A673 (cell line): Measurements from ENCODE around the gene KIAA1328. TPM values are rescaled to one million over a fixed set of nuclear protein-coding genes. Genes with fewer than 3 reads are reported as not detected.
A peak's percentile ranks its signal among the peaks of the same experiment; 100 is the strongest.

Experiments used
- BruUV-seq: library from RNA; stranded (reverse); fragments of 400-500 nt; replicated peaks from 2 replicates; lab custom pipeline; 2021; lab: Mats Ljungman, UMichigan
- CTCF ChIA-PET: fragments of 300-600 bp; sonication (Branson Sonifier 250); formaldehyde crosslinking; loops from one replicate; lab custom pipeline; 2022; ENCODE audit warnings: antibody characterized with exemption; lab: Charles Lee
- POLR2A ChIA-PET: fragments of 300-600 bp; sonication (Branson Sonifier 250); formaldehyde crosslinking; loops from one replicate; lab custom pipeline; 2022; ENCODE audit warnings: antibody characterized with exemption; ENCODE audit not compliant: low non-redundant PET; lab: Charles Lee
- DNase-seq: peaks from one replicate; pipeline ENCODE4 v3.0.0-alpha.2; 2015; ENCODE audit warnings: low spot score
- H3K27ac ChIP-seq: fragments of 200-600 bp; sonication (generic); 2 replicates; pipeline ENCODE4 v1.5.1; 2016; ENCODE audit warnings: mixed run types, low read depth, mild to moderate bottlenecking, mixed read lengths, antibody characterized with exemption, low read length; ENCODE audit not compliant: poor library complexity, severe bottlenecking
- H3K27me3 ChIP-seq: fragments of 200-600 bp; sonication (generic); replicated peaks from 2 replicates; pipeline ENCODE4 v1.6.1; 2017; ENCODE audit warnings: mixed run types, low read depth, mild to moderate bottlenecking, mixed read lengths, antibody characterized with exemption, low read length; ENCODE audit not compliant: insufficient read depth, poor library complexity
- H3K36me3 ChIP-seq: fragments of 200-600 bp; sonication (generic); 2 replicates; pipeline ENCODE4 v1.6.1; 2016; ENCODE audit warnings: mixed run types, mild to moderate bottlenecking, mixed read lengths, antibody characterized with exemption, low read length; ENCODE audit not compliant: insufficient read depth, poor library complexity, severe bottlenecking
- H3K4me1 ChIP-seq: fragments of 200-600 bp; sonication (generic); 2 replicates; pipeline ENCODE4 v1.6.1; 2017; ENCODE audit warnings: mixed run types, mild to moderate bottlenecking, mixed read lengths, antibody characterized with exemption, low read length; ENCODE audit not compliant: insufficient read depth, poor library complexity, severe bottlenecking
- H3K4me3 ChIP-seq: fragments of 200-600 bp; sonication (generic); 2 replicates; pipeline ENCODE4 v1.5.1; 2016; ENCODE audit warnings: low read depth, mixed run types, mild to moderate bottlenecking, mixed read lengths, low read length; ENCODE audit not compliant: poor library complexity, severe bottlenecking
- H3K9me3 ChIP-seq: fragments of 200-600 bp; sonication (generic); 2 replicates; pipeline ENCODE4 v1.6.1; 2016; ENCODE audit warnings: mixed run types, low read depth, mild to moderate bottlenecking, mixed read lengths, antibody characterized with exemption, low read length; ENCODE audit not compliant: poor library complexity, severe bottlenecking
- EZH2 ChIP-seq: fragments of 200-600 bp; sonication (generic); IDR thresholded peaks from 2 replicates; pipeline ENCODE4 v1.6.1; 2017; ENCODE audit warnings: borderline replicate concordance, low read depth, mild to moderate bottlenecking, mixed read lengths, antibody characterized with exemption, low read length; ENCODE audit not compliant: poor library complexity, severe bottlenecking
- intact Hi-C: fragments of 100-400 bp; cut with micrococcal nuclease; formaldehyde crosslinking; loops from one replicate; pipeline ENCODE4 v1.10.0; 2022; ENCODE audit not compliant: unreplicated experiment
- total RNA-seq: library from RNA; stranded (reverse); gene quantifications from 2 replicates; pipeline ENCODE4 v1.2.3, GENCODE V29; 2021
- TF ChIP-seq, protein P1 (sequence below): fragments of 300-800, 200-600 bp; sonication (generic); conservative IDR thresholded peaks from 2 replicates; pipeline ENCODE4 v1.5.1; 2017; ENCODE audit warnings: low read depth, mild to moderate bottlenecking, antibody characterized with exemption, low read length, moderate library complexity, mixed read lengths

The KIAA1328 gene
- total RNA-seq, 1 experiment from 2014 or later: 6.5 TPM

DNA sequence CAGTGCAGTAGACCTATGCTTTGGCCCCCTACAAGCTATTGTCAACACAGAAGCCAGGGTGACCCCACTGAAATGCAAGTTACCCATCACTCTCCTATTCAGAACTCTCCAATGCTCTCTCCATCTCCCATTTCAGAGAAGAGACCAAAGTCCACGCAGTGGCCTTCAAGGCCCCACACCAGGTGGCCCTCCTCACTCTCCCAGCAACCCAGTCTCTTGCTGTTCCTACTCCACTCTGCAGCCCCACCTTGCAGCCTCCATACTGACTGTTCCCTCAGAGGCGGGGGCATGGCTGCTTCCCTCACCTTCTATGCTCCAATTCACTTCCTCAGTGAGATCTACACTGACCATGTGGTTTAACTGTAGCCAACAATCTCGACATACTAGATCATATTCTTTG, 423.4 kb downstream of the KIAA1328 start:
- Histone ChIP-seq H3K9me3 (no peaks in the 10 kb centered on the region), H3K4me3 (no peak overlapping the region), H3K27ac (no peak overlapping the region), H3K4me1 (no peaks in the 10 kb centered on the region), H3K27me3 (peaks cover 30% of the 10 kb centered on the region), H3K36me3 (no peaks in the 10 kb centered on the region)
- TF ChIP-seq, protein P1, sequence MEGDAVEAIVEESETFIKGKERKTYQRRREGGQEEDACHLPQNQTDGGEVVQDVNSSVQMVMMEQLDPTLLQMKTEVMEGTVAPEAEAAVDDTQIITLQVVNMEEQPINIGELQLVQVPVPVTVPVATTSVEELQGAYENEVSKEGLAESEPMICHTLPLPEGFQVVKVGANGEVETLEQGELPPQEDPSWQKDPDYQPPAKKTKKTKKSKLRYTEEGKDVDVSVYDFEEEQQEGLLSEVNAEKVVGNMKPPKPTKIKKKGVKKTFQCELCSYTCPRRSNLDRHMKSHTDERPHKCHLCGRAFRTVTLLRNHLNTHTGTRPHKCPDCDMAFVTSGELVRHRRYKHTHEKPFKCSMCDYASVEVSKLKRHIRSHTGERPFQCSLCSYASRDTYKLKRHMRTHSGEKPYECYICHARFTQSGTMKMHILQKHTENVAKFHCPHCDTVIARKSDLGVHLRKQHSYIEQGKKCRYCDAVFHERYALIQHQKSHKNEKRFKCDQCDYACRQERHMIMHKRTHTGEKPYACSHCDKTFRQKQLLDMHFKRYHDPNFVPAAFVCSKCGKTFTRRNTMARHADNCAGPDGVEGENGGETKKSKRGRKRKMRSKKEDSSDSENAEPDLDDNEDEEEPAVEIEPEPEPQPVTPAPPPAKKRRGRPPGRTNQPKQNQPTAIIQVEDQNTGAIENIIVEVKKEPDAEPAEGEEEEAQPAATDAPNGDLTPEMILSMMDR: no peak
- no peak for TF ChIP-seq EZH2
- CTCF ChIA-PET: no interaction called here
- DNase-seq: no peak
- no TSS peak for BruUV-seq
- POLR2A ChIA-PET: no interaction called here
- intact Hi-C loops: no loop called here

DNA sequence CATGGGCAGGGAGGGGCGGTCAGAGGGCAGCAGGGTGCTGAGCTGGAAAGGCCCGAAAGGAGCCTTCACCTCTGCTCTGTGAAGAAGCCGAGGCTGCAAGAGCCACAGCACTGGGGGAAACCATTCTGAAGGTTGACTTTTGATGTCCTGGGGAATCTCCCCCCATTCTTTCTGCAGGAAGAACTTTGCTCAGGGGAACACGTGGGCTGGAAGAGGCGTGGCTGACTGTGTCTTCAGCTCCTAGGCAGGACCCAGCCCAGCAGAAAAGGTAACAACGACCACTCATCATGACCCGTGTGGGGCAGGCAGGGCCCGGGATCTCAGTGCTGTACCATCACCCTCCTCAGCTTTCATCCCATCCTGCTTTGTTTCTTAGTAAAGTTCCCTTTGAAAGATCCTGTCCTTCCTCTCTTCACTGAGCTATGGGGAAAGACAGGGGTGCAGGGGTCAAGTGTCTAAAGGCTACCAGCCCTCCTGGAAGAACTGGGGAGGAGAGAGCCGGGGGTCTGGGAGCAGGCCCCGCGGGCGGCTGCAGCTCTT, 424.0 kb downstream of the KIAA1328 start:
- TF ChIP-seq, protein P1: no peak
- Histone ChIP-seq H3K27me3 (peaks cover 36% of the 10 kb centered on the region), H3K4me1 (no peaks in the 10 kb centered on the region), H3K36me3 (no peaks in the 10 kb centered on the region), H3K9me3 (no peaks in the 10 kb centered on the region), H3K4me3 (no peak overlapping the region), H3K27ac (no peak overlapping the region)
- DNase-seq: no peak
- intact Hi-C loops: no loop called here
- no TSS peak for BruUV-seq
- POLR2A ChIA-PET: no interaction called here
- CTCF ChIA-PET: no interaction called here

DNA sequence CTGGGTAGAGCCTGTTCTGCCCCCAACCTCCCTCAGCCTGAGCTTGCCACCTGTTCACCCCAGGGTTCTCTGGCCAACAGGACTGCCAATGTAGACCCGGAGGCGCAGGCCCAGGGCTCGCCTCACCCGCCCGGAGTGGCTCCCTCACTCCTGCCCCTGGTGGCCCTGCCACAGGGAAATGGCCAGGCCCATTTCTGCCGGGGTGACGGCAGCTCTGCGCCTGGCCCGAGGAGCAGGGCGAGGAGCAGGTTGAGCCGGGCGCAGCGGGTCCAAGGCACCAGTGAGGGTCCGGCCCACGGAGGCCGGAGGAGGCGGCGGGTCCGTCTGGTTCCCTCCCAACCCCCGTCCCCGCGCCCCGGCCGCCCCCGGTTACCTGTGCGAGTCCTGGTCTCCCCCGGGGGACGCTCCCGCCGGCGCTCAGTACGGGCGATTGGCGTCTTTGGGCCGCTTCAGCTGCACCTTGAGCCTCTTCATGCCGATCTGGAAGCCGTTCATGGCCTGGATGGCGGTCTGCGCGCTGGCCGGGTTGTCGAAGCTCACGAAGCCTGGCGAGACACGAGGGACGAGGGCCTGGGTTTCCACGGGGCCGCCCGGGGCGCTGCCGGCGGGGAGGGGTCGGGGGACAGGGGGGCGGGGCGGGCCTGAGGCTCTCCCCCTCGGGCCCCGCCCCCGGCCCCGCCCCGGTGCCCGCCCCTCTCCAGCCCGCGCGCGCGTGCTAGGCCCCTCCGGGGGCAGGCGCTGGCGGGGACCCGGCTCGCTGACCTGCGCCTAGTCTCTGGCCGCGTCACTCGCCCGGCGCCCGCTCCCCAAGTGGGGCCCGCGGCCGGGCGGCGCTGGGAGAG, 424.7 kb downstream of the KIAA1328 start:
- TF ChIP-seq EZH2: no peak
- TF ChIP-seq, protein P1: no peak
- Histone ChIP-seq H3K9me3 (no peaks in the 10 kb centered on the region), H3K27ac (no peak overlapping the region), H3K27me3 (peaks cover 43% of the 10 kb centered on the region), H3K36me3 (no peaks in the 10 kb centered on the region), H3K4me3 (peak overlapping the region; percentile 24), H3K4me1 (no peaks in the 10 kb centered on the region)
- no TSS peak for BruUV-seq
- DNase-seq: peak; percentile 41
- ChIA-PET POLR2A (no interaction called here), CTCF (no interaction called here)
- intact Hi-C loops: no loop called here
